ENCODE results near the gene C19orf47.
"Not testable (repeated sequence)": the region's sequence is repeated elsewhere in the genome, so short reads cannot be mapped to it uniquely, and the experiment has no call there.

The C19orf47 gene

DNA sequence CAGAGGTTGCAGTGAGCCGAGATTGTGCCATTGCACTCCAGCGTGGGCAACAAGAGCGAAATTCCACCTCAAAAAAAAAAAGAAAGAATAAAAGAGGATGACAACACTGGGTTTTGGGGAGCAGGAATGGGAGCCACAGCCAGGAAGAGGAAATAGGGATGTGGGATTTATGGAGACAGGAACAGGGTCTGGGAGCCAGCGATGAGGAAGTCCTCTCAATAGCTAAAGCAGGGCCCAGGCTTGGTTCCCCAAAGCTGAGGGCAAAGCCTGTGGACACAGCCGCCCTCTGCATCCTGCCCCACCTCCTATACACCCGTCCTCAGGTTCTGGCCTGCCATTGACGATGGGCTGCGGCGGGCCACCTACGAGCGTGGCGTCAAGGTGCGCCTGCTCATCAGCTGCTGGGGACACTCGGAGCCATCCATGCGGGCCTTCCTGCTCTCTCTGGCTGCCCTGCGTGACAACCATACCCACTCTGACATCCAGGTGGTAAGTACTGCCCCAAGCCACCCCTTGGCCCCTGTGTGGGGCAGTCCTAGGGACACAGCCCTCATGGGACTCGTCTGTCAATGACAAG lies 28.2 kb upstream of the C19orf47 start:
- no peak for DNase-seq

DNA sequence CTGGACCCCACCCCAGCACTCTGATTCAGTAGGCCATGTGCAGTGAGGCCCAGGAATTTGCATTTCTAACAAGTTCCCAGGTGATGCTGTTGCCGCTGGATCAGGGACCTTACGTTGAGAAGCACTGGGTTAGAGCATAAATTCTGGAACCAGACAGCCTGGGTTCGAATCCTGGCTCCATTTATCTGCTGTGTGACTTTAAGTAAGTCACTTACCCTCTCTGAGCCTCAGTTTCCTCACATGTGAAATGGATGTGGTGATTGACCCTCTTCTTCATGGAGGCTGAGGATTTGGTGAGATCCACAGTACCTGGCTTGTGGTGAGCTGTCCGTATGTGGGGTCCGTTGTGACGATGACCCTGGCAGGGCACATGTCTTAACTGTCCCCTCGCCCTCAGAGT lies 25.9 kb upstream of the C19orf47 start:
- DNase-seq, result no peak

DNA sequence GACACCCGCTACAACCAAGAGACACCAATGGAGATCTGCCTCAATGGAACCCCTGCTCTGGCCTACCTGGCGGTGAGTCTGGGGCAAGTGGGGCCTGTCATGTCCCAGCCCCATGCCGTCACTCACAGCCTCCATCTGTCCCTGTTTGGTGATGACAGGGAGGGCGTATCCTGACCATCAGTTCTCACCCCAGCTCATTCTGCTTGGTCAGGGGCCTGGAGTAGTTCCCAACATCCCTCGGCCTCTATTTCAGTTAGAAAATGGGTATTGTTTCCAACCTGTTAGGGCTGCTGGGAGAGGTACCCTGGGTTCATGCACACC lies 23.6 kb upstream of the C19orf47 start:
- DNase-seq, result no peak

DNA sequence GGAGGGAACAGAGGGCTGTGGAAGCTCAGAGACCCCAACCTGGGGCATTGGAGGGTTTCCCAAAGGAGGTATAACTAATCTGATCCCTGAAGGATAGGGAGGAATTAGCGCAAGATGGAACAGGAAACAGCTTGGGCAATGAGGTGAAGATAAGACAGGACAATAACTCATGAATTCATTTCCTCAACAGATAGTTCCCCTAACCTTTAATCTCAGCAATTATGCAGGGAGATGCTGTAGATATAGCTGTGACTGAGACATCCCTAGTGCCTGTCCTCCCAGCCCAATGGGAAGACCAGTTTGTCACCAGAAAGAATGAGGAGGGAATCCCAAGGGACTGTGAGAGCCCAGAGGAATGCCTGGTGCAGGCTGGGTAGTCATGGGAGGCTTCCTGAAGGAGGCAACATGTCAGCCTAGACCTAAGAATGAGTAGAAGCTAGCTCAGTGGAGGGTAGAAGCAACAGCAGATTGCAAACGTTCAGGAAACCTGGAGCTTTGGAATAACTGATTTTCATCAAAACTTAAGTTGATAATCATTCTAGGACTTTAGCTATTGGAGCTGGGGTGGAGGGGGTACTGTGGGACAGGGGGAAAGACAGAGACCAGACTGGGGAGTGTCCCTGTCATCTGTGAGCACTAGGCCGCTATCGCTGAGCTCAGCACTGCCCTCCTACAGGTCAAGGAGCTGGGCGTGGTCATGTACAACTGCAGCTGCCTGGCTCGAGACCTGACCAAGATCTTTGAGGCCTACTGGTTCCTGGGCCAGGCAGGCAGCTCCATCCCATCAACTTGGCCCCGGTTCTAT lies 23.0 kb upstream of the C19orf47 start:
- no peak for DNase-seq

DNA sequence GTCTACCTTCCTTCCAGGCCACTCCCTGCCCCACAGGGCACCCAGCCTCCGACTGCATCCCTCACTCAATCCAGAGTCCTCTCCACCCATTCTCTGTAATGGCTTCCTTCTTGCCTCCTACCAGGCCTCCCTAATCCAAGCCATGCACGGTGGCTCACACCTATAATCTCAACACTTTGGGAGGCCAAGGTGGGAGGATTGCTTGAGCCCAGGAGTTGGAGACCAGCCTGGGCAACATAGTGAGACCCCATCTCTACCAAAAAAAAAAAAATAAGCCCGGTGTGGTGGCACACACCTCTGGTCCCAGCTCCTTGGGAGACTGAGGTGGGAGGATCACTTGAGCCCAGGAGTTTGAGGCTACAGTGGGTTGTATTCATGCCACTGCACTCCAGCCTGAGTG lies 22.1 kb upstream of the C19orf47 start:
- DNase-seq, result not testable (repeated sequence)

DNA sequence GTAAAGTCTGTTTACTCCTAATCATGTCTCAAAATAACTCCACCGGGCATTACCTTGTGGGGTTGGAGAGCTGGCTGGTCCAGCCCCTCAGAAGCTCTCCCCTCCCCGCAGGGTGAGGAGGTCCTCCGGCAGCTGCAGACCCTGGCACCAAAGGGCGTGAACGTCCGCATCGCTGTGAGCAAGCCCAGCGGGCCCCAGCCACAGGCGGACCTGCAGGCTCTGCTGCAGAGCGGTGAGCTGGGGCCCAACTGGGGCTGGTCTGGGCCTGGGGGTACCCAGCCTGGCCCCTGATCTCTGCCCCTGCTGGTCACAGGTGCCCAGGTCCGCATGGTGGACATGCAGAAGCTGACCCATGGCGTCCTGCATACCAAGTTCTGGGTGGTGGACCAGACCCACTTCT lies 21.6 kb upstream of the C19orf47 start:
- DNase-seq, result no peak

DNA sequence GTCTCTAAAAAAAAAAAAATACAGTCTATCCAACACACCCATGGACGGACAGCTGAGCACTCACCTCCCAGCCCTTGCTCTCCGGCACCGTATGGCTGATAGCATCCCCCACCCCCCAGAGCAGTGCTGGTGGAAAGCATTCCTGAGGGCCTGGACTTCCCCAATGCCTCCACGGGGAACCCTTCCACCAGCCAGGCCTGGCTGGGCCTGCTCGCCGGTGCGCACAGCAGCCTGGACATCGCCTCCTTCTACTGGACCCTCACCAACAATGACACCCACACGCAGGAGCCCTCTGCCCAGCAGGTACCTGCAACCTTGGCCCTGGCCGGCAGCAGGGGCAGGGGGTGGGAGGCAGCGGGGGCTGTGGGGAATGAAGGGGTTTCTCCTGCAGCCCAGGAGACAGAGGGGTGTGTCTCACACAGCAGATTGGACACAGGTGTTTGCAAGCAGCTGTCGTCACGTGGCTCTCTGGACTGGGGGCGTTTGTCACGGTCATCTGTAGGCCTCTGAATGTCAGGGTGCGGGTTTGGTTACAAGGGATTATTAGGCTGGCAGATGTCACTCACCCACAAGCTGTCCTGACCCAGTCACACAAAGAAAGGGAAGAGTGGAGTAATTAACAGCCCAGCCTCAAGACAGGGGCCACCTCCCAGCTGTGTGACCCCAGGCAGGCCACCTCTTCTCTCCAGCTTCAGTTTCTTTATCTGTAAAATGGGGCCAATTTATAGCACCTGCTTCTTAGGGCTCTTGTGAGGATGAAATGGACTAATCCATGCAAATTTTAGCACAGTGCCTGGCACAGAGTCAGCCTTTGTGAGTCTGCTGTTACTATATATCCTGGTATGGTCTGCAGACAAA lies 19.6 kb upstream of the C19orf47 start:
- DNase-seq, result no peak

DNA sequence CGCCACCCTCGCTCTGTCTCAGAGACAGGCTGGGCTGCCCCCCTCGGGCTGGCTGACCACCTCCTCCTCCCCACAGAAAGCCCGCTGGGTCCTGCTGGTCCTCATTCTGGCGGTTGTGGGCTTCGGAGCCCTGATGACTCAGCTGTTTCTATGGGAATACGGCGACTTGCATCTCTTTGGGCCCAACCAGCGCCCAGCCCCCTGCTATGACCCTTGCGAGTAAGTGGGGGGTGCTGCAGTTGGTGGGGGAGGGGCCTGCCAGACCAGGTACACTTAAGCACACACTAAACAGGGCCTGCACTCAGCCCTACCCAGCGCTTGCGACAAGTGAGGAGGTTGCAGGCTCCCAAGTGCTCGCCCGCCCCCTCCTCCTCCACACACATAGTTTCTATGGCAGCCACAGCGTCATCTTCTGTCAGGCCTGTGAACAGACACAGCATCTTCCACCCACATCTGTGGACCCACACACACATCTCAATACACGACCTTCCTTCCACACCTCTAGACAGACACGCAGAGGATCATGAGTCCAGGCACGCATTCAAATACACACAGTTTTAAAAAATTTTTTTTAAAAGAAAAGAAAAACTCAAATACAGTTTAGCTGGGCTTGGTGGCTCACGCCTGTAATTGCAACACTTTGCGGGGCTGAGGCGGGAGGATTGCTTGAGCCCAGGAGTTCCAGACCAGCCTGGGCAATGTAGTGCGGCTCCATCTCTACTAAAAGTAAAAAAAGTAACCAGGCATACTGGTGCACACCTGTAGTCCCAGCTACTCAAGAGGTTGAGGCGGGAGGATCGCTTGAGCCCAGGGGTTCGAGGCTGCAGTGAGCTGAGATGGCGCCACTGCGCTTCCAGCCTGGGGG lies 18.7 kb upstream of the C19orf47 start:
- DNase-seq, result no peak

DNA sequence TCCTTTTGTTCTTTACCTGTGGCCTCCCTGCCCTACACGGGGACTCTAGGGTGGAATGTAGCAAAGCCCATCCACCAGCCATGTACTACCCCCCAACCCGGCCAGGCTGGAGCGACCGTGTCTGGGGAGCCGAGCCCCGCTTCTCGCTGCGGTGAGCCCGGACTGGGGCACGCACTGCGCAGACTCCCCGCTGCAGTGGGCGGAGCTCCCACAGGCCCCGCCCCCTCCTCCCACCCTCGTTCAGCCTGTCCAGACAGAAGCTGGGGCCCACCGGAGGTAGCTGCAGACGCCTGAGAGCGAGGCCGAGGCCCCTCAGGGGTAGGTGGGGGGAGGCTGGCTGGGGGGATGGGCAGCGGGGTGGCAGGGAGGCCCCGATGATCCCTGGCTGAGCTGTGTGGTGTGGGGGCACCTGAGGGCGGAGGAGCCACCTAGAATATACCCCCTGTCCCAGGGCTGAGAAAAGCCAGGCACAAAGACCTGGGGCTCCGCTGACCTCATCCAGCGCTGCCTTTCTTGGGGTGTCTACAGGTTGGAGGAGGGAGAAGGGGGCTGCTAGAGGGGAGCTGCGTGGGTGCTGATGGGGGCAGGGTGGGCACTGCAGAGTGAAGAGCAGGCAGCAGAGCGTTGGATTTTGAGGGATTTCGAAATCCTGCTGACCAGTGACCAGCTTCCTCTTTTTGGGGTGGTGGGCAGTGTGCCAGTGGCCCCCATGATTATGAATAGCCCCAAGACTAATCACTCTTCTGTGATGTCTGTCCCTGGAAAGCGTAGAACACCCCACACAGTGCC lies 17.6 kb upstream of the C19orf47 start:
- DNase-seq, result peak; percentile 69

DNA sequence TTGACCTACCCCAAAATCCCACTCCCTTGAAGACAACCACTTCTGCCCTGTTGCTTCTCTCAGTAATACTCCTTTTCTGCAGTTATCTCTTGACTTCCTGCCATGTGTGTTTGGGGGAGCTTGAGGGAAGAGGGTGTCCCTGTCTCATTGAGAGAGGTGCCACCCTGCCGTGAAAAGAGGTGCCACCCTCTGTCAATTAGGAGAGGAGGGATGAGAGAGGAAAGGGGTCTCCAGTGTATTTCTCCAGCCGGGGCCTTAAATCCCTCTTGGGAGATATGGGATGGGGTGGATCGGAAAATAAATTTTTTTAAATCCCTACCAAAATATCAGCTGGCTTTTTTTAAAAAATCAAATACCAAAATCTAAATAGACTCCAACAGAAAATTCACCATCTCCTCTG lies 16.8 kb upstream of the C19orf47 start:
- no peak for DNase-seq

DNA sequence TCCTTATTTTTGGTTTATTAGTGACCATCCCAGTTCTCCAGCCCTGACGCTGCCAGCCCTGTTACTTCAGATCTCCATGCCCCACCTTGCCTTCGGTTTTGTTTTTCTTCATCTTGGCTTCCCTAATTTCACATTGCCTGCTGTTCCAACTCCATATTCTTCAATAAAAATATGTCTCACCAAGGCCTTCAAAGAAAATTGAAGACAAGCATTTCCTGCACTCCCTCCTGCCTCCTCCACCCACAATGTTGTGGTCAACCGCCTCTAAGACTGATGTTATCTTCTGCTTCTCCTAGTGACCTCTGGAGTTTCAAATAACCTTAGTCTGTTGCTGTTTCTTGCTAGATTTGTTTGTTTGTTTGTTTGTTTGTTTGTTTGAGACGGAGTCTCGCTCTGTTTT lies 14.9 kb upstream of the C19orf47 start:
- peak; percentile 89 for DNase-seq

DNA sequence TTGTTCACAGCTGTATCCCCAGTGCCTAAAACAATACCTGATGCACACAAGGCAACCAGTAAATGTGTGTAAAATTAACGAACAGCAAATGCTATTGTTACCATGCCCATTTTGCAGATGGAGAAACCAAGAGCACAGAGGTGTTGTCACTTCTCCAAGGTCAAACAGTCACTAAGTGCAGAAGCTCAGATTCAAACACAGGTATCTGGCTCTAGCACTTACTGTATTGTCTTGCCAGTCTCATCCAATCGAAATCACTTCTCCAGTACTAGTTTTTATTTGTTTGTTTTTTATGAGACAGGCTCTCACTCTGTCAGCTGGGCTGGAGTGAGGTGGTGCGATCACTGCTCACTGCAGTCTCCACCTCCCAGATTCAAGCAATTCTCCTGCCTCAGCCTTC lies 14.0 kb upstream of the C19orf47 start:
- DNase-seq, result no peak

DNA sequence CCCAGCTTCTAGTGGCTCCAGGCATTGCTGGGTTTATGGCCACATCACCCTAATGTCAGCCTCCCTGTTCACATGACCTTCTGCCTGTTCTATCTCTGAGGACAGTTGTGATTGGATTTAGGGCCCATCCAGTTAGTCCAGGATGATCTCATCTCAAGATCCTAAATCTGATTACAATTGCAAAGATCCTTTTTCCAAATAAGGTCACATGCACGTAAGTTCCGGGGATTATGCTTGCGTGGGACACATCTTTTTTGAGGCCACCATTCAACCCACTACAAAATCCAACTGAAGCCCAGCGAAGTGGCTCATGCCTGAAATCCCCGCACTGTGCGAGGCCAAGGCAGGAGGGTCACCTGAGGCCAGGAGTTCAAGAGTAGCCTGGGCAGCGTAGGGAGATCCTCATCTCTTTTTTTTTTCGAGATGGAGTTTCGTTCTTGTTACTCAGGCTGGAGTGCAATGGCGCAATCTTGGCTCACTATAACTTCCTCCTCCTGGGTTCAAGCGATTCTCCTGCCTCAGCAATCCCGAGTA lies 12.6 kb upstream of the C19orf47 start:
- peak; percentile 15 for DNase-seq

DNA sequence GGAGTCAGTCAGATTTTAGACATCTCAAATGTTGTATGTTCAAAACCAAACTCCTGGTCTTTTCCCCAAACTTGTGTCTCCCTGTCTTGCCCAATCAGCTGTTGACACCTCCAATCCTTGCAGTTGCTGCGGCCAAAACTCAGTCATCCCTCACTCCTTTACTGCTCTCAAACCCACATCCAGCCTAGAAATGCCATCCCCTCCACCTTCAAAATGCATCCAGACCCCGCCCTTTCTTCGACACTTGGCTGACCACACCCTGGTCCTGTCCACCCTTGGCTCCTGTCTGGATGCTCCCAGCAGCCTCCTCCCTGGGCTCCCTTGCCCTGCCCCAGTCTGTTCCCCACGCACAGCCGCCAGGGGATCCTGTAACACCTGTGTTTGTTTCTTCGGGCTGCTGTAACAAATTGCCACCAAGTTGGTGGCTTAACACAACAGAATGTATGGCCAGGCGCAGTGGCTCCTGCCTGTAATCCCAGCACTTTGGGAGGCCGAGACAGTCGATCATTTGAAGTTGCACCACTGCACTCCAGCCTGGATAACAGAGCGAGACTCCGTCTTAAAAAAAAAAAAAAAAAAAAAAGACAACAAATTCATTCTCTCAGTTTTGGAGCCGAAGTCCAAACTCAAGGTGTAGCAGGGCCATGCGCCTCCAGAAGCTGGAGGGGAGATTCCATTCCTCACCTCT lies 12.0 kb upstream of the C19orf47 start:
- no peak for DNase-seq

DNA sequence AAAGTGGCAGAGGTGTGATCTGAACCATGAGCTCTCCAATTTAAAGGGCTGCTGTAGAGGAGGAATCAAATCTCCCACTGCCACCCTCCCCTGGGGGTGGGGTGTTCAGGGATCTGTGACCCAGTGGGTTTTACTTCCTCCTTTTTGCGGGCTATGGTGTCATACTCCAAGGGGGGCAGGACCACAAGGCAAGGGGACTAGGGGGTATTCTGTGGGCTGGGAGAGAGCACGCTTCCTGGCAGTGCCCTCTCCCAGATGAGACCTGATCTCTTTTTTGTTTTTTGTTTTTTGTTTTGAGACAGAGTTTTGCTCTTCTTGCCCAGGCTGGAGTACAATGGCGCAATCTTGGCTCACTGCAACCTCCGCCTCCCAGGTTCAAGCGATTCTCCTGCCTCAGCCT lies 10.6 kb upstream of the C19orf47 start:
- peak; percentile 69 for DNase-seq

DNA sequence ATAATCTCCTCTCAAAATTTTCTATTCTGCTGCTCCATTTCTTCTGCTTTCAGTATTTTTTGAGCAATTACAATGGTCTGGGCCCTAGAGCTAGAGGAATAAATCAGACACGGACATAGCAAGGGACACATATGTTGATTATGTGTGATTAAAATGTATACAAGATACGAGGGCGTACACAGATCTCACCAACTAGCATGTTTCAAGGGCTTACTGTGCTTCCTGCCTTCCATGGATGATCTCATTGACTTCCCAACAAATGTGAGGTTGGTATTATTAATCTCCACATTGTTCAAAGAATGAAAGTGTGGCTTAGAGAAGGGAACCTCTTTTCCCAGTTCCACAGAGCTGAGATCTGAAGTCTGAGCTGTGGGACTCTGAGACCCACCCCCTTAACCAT lies 9.4 kb upstream of the C19orf47 start:
- no peak for DNase-seq

DNA sequence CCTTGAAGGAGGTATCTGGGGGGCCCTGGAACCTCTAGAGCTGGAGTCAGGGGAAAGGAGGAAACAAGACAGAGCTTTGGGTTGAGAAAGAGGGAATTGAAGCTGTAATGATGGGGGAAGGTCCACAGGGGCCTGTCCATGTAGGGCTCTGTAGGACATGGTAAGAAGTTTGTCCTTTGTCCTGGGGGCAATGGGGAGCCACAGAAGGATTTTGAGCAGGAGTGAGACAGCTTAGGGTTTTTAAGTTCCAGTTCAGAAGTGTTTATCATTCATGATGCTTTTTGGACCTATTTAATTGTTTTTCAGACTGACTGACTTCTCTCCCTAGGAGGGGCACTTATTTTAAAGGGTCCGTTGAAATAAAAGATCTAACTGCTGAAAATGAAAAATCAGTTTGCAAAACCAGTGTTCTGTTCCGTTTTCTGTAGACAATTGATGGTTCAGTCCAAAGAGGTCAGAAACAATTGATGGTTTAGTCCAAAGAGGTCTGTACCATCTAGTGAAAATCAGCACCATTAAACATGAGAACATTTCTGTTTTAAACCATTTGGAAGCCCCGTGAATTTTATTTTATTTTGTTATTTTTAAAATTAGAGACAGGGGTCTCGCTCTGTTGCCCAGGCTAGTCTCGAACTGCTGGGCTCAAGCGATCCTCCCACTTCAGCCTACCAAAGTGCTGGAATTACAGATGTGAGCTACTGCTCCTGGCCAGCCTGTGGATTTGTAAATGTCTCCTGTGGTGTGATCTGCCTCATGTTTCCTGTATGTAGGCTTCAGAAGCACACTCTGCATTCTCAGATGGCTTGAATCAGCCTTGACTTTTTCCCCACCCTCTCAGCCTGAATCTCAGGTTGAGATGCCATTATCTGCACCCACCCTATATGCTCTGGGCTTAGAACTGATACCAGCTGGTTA lies 8.7 kb upstream of the C19orf47 start:
- DNase-seq, result no peak

DNA sequence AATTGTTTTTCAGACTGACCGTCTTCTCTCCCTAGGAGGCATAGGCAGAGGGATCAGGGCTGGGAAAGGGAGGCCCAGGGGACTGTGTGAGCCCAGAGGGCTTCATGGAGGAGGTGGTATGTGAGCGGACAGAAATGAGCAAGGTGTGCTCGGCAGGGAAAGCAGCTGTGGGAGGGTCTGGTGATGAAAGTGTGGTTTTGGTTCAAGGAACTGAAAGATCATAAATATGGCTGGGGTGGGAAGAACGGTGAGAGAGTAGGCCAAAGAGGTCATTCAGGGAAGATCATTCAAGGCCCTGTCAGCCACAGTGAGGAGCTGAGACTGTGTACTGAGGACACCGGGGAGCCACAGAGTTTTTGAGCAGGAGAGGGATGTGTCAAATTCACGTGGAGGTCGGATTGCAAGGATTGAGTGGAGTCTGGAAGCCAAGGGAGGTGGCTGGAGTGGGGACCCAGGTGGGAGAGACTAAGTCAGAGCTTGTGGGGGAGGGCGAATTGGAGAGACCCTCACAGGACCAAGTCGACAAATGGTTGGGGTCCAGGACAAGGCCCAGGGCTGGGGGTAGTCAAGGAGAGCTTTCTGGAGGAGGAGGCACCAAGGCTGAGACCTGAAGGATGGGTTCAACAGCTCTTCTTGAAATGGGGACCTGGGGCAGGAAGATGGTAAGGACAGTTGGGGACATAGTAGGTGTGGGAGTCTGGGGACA lies 7.9 kb upstream of the C19orf47 start:
- DNase-seq, result no peak

DNA sequence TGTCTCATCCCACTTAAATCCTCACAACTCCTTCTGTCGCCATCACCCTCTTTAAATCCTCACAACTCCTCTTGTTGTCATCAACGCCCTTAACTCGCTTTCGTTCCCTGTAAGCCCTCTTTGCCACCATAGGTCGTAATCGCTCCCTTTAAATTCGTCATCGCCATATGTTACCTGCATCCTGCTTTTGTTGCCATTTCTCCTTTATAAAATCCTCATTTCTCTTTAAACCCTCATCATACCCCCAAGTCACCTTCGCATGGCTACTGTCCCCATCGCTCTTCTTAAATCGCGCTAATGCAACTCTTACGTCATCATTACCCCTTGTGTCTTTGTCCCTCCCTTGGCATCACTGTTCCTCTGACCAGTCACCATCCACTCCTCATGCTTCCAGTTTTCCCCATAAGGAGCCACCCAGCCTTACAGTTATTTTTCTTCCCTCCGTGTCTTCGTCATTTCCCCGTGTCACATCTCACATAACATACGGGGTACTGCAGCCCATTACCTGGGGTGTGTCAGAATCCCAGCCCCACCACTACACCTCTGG lies 837 bp upstream of the C19orf47 start:
- peak; percentile 72 for DNase-seq

Measured in OCI-M1 (cell line).